CD14-positive monocyte (primary cell): ENCODE measurements around the gene CCDC89. TPM values are rescaled to one million over a fixed set of nuclear protein-coding genes. Genes with fewer than 3 reads are reported as not detected.

Source experiments
- DNase-seq, 3 donors: peaks; one replicate each; pipeline ENCODE4 v3.0.0-alpha.2; 2011 to 2022
- H2AFZ ChIP-seq: 2 replicates; pipeline ENCODE4 v1.6.0; 2012; ENCODE audit warnings: mild to moderate bottlenecking, low read depth, low read length, inconsistent platforms; ENCODE audit not compliant: insufficient read depth, poor library complexity, severe bottlenecking
- H3K27ac ChIP-seq, 2 donors: 1 replicate in 1 of 2; 2 replicates in 1 of 2; pipeline ENCODE4 v1.5.1; 2012 to 2013; ENCODE audit warnings: low read length in 2 of 2, control low read depth in 1 of 2, inconsistent platforms in 1 of 2, low read depth in 1 of 2, mild to moderate bottlenecking in 1 of 2
- H3K27me3 ChIP-seq, 2 donors: one replicate each; pipeline versions ENCODE4 v1.6.0 to v1.6.1; 2011 to 2013; ENCODE audit warnings: low read length in 2 of 2; ENCODE audit not compliant: control insufficient read depth in 2 of 2, insufficient read depth in 2 of 2
- H3K36me3 ChIP-seq, 2 donors: replicated peaks in 1 of 2; 1 replicate in 1 of 2; 2 replicates in 1 of 2; pipeline versions ENCODE4 v1.5.1 to v1.6.1; 2012 to 2013; ENCODE audit warnings: low read length in 2 of 2, control low read depth in 1 of 2, inconsistent platforms in 1 of 2, mild to moderate bottlenecking in 1 of 2; ENCODE audit not compliant: insufficient read depth in 2 of 2, control insufficient read depth in 1 of 2
- H3K4me1 ChIP-seq, 2 donors: 1 replicate in 1 of 2; 2 replicates in 1 of 2; pipeline versions ENCODE4 v1.5.1 to v1.6.1; 2012 to 2013; ENCODE audit warnings: low read length in 2 of 2, control low read depth in 1 of 2, inconsistent platforms in 1 of 2, mild to moderate bottlenecking in 1 of 2, moderate library complexity in 1 of 2; ENCODE audit not compliant: insufficient read depth in 2 of 2, control insufficient read depth in 1 of 2
- H3K4me2 ChIP-seq: replicated peaks from 2 replicates; pipeline ENCODE3; 2012; ENCODE audit warnings: low read length, moderate library complexity, mild to moderate bottlenecking; ENCODE audit not compliant: poor library complexity, severe bottlenecking; ENCODE audit errors: extremely low read depth
- H3K4me3 ChIP-seq, 3 experiments: fragments of 200-600 bp in 1 of 3; sonication (generic) in 1 of 3; replicated peaks in 1 of 3; 1 replicate in 2 of 3; 2 replicates in 1 of 3; pipeline ENCODE4 v1.5.1; 2011 to 2013; ENCODE audit warnings: low read length in 3 of 3, mild to moderate bottlenecking in 3 of 3, control low read depth in 2 of 3, low read depth in 2 of 3, inconsistent platforms in 1 of 3, moderate library complexity in 1 of 3
- H3K79me2 ChIP-seq: 2 replicates; pipeline ENCODE4 v1.6.0; 2012; ENCODE audit warnings: mild to moderate bottlenecking, control low read depth, inconsistent platforms, low read length, moderate library complexity; ENCODE audit not compliant: insufficient read depth
- H3K9ac ChIP-seq: 2 replicates; pipeline ENCODE4 v1.6.0; 2017; ENCODE audit warnings: low read length, mild to moderate bottlenecking; ENCODE audit not compliant: insufficient read depth, poor library complexity, severe bottlenecking
- H3K9me3 ChIP-seq, 2 donors: replicated peaks in 1 of 2; 1 replicate in 1 of 2; 2 replicates in 1 of 2; pipeline versions ENCODE4 v1.5.1 to v1.6.1; 2012 to 2013; ENCODE audit warnings: low read length in 2 of 2, control low read depth in 1 of 2; ENCODE audit not compliant: control insufficient read depth in 1 of 2, insufficient read depth in 1 of 2
- H4K20me1 ChIP-seq: 2 replicates; pipeline ENCODE4 v1.6.0; 2012; ENCODE audit warnings: mild to moderate bottlenecking, low read length, control low read depth, moderate library complexity; ENCODE audit not compliant: insufficient read depth
- H3K27ac Mint-ChIP-seq, 7 donors: one replicate each; pipeline ENCODE4 v1.8.0; 2020; ENCODE audit warnings: mild to moderate bottlenecking in 7 of 7, mixed read lengths in 7 of 7, moderate library complexity in 6 of 7, inconsistent platforms in 2 of 7
- H3K27me3 Mint-ChIP-seq, 3 donors: one replicate each; pipeline ENCODE4 v1.8.0; 2021 to 2022; ENCODE audit warnings: low read depth in 3 of 3, mild to moderate bottlenecking in 3 of 3, mixed read lengths in 3 of 3, moderate library complexity in 3 of 3, inconsistent platforms in 1 of 3
- H3K36me3 Mint-ChIP-seq, 2 donors: one replicate each; pipeline ENCODE4 v1.8.0; 2020; ENCODE audit warnings: mixed read lengths in 2 of 2, inconsistent platforms in 1 of 2, mild to moderate bottlenecking in 1 of 2
- H3K4me1 Mint-ChIP-seq: one replicate; pipeline ENCODE4 v1.8.0; 2020; ENCODE audit warnings: mild to moderate bottlenecking, mixed read lengths
- H3K4me3 Mint-ChIP-seq, 2 donors: one replicate each; pipeline ENCODE4 v1.8.0; 2020; ENCODE audit warnings: mild to moderate bottlenecking in 2 of 2, mixed read lengths in 2 of 2, moderate library complexity in 1 of 2
- H3K9me3 Mint-ChIP-seq, 7 donors: one replicate each; pipeline ENCODE4 v1.8.0; 2020 to 2022; ENCODE audit warnings: mixed read lengths in 7 of 7, mild to moderate bottlenecking in 6 of 7, moderate library complexity in 6 of 7, inconsistent platforms in 2 of 7
- WGBS: methylation state at CpG from one replicate; pipeline ENCODE4 v1.1.5; 2013; ENCODE audit warnings: missing lambda C conversion rate; ENCODE audit not compliant: insufficient coverage; 5-methylcytosine and 5-hydroxymethylcytosine counted together
- intact Hi-C, 2 donors: fragments of 100-400 bp; cut with micrococcal nuclease; formaldehyde crosslinking; loops; one replicate each; pipeline versions ENCODE4 v1.15.0 to v1.15.1; 2023
- polyA plus RNA-seq, 3 donors: library from polyadenylated mRNA; depleted of rRNA in 1 of 3; unstranded in 2 of 3; stranded (reverse) in 1 of 3; fragments of 300-500 nt in 2 of 3; fragments of >200 nt in 1 of 3; fragmentation: Illumina TruSeq in 2 of 3; gene quantifications; 1 replicate in 2 of 3; 2 replicates in 1 of 3; pipeline ENCODE4 v1.2.3, GENCODE V29; 2012 to 2021
- TF ChIP-seq, protein P1 (sequence below): fragments of 200-600 bp; IDR thresholded peaks from one replicate; pipeline ENCODE4 v1.8.0; 2022; ENCODE audit warnings: antibody characterized with exemption, mild to moderate bottlenecking

Gene CCDC89
- polyA plus RNA-seq, 3 donors = not detected

DNA sequence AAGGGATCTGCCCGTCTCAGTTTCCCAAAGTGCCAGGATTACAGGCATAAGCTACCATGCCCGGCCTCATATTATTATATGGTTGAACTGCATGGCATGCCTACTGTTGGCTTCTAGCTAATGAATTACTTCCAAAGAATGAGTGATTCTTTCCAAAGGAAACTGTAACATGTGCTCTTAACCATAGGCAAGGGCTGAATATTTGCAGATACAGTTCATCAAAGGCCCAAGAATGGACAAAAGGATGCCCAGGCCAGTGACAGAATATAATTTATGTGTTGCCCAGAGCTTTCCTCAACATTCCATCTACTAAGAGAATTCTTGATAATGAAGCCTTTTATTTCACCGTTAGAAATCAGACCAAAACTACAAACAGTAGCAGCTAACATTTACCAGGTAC is 27.0 kb upstream of the CCDC89 start:
- no peak overlapping the region for H3K27ac ChIP-seq
- WGBS = 88% methylated on average over 2 of the region's 3 CpGs
- H3K4me3 ChIP-seq = no peak overlapping the region
- no peaks in the 10 kb centered on the region for H3K9me3 Mint-ChIP-seq
- H3K9ac ChIP-seq = no peak overlapping the region
- no peaks in the 10 kb centered on the region for H3K4me1 Mint-ChIP-seq
- H3K4me2 ChIP-seq = no peak overlapping the region
- H3K4me3 Mint-ChIP-seq = no peak overlapping the region
- H4K20me1 ChIP-seq = no peaks in the 10 kb centered on the region
- H3K79me2 ChIP-seq = no peaks in the 10 kb centered on the region
- intact Hi-C loops = no loop called here
- peaks cover 0 to 2% (median 0%) of the 10 kb centered on the region in 3 donors for H3K27me3 Mint-ChIP-seq
- DNase-seq = no peak
- no peaks in the 10 kb centered on the region for H3K9me3 ChIP-seq
- H3K4me1 ChIP-seq = no peaks in the 10 kb centered on the region
- H3K36me3 Mint-ChIP-seq = no peaks in the 10 kb centered on the region
- H3K27me3 ChIP-seq = no peaks in the 10 kb centered on the region
- TF ChIP-seq, protein P1, sequence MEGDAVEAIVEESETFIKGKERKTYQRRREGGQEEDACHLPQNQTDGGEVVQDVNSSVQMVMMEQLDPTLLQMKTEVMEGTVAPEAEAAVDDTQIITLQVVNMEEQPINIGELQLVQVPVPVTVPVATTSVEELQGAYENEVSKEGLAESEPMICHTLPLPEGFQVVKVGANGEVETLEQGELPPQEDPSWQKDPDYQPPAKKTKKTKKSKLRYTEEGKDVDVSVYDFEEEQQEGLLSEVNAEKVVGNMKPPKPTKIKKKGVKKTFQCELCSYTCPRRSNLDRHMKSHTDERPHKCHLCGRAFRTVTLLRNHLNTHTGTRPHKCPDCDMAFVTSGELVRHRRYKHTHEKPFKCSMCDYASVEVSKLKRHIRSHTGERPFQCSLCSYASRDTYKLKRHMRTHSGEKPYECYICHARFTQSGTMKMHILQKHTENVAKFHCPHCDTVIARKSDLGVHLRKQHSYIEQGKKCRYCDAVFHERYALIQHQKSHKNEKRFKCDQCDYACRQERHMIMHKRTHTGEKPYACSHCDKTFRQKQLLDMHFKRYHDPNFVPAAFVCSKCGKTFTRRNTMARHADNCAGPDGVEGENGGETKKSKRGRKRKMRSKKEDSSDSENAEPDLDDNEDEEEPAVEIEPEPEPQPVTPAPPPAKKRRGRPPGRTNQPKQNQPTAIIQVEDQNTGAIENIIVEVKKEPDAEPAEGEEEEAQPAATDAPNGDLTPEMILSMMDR = no peak
- H2AFZ ChIP-seq = no peak overlapping the region
- no peaks in the 10 kb centered on the region for H3K36me3 ChIP-seq
- H3K27ac Mint-ChIP-seq = no peak overlapping the region

DNA sequence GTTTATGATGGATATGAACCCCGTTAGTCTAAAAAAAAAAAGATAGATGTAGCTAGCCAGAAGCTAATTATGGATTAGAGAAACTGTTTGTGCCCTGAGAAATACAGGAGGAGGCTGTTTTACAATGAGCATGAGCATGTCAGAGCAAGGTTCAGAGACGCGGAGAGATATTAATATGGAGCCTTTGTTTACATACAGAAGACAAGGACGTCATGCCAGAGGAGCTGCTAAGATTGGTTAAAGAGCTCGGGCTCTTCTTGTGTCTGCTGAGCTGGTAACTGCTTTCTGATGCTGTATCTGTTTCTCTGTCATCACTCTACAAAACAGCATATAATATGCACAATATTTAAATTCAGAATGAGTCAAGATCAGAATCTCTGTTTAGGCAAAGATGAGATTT is 24.9 kb upstream of the CCDC89 start:
- Histone ChIP-seq H3K4me1 (no peaks in the 10 kb centered on the region), H3K4me2 (no peak overlapping the region), H3K27ac (no peak overlapping the region), H3K4me3 (no peak overlapping the region), H3K36me3 (no peaks in the 10 kb centered on the region), H3K9me3 (no peaks in the 10 kb centered on the region), H3K9ac (no peak overlapping the region), H2AFZ (no peak overlapping the region), H3K79me2 (no peaks in the 10 kb centered on the region), H3K27me3 (no peaks in the 10 kb centered on the region), H4K20me1 (no peaks in the 10 kb centered on the region)
- Mint-ChIP-seq H3K9me3 (no peaks in the 10 kb centered on the region), H3K27me3 (peaks cover 0 to 2% (median 2%) of the 10 kb centered on the region in 3 donors), H3K4me1 (no peaks in the 10 kb centered on the region), H3K4me3 (no peak overlapping the region), H3K36me3 (no peaks in the 10 kb centered on the region), H3K27ac (no peak overlapping the region)
- TF ChIP-seq, protein P1 = no peak
- 95% methylated on average over 3 of the region's 5 CpGs for WGBS
- intact Hi-C loops = no loop called here
- DNase-seq = no peak
